HepG2 (cell line): ENCODE results near the gene SUPT6H. TPM values are rescaled to one million over a fixed set of nuclear protein-coding genes. Genes with fewer than 3 reads are reported as not detected.

Source experiments
- ARNTL ChIP-seq: sonication (generic); formaldehyde crosslinking; IDR thresholded peaks from 2 replicates; pipeline ENCODE4 v1.4.0; 2020; ENCODE audit warnings: mild to moderate bottlenecking, missing genetic modification reagents
- FOXC1 ChIP-seq: sonication (generic); formaldehyde crosslinking; IDR thresholded peaks from 2 replicates; pipeline ENCODE4 v1.8.0; 2022; ENCODE audit warnings: mild to moderate bottlenecking, missing genetic modification reagents, borderline replicate concordance
- GTF2F1 ChIP-seq: fragments of 150-350 bp; IDR thresholded peaks from 2 replicates; pipeline ENCODE4 v1.6.1; 2014; ENCODE audit warnings: low read length
- HNRNPH1 ChIP-seq: fragments of 200-400 bp; formaldehyde crosslinking; optimal IDR thresholded peaks from 2 replicates; pipeline ENCODE3; 2017; ENCODE audit warnings: mild to moderate bottlenecking, low read depth, low read length
- MED8 ChIP-seq: sonication (generic); formaldehyde crosslinking; IDR thresholded peaks from 2 replicates; pipeline ENCODE4 v1.8.1; 2023; ENCODE audit warnings: mild to moderate bottlenecking, missing genetic modification reagents; ENCODE audit not compliant: insufficient replicate concordance
- NFATC3 ChIP-seq: sonication (generic); formaldehyde crosslinking; IDR thresholded peaks from 2 replicates; pipeline ENCODE4 v1.5.1; 2020; ENCODE audit warnings: mild to moderate bottlenecking, missing genetic modification reagents
- NFIB ChIP-seq: sonication (generic); formaldehyde crosslinking; IDR thresholded peaks from 2 replicates; pipeline ENCODE4 v1.9.0; 2021; ENCODE audit warnings: missing genetic modification reagents, mild to moderate bottlenecking, borderline replicate concordance
- NONO ChIP-seq, 2 experiments: fragments of 450-650 bp in 1 of 2; sonication (generic) in 1 of 2; formaldehyde crosslinking in 1 of 2; IDR thresholded peaks in 1 of 2; conservative IDR thresholded peaks in 1 of 2; 2 replicates each; pipeline versions ENCODE4 v1.6.1 to v1.8.0; 2017 to 2022; ENCODE audit warnings: mild to moderate bottlenecking in 1 of 2, missing genetic modification reagents in 1 of 2, moderate library complexity in 1 of 2
- NR2F6 ChIP-seq, 2 experiments: IDR thresholded peaks; 2 replicates each; pipeline ENCODE4 v1.6.1; 2016; ENCODE audit warnings: antibody characterized with exemption in 1 of 2, mild to moderate bottlenecking in 1 of 2
- SIN3B ChIP-seq: fragments of 150-350 bp; IDR thresholded peaks from 2 replicates; pipeline ENCODE4 v1.6.1; 2014; ENCODE audit warnings: low read length
- SMARCC2 ChIP-seq: fragments of 450-650 bp; IDR thresholded peaks from 2 replicates; pipeline ENCODE4 v1.6.1; 2017; ENCODE audit warnings: antibody characterized with exemption, mild to moderate bottlenecking
- ZBTB8A ChIP-seq: sonication (generic); formaldehyde crosslinking; IDR thresholded peaks from 2 replicates; pipeline ENCODE4 v1.4.0; 2020; ENCODE audit warnings: mild to moderate bottlenecking, low read depth, missing genetic modification reagents, borderline replicate concordance
- ZMYM4 ChIP-seq: sonication (generic); formaldehyde crosslinking; IDR thresholded peaks from 2 replicates; pipeline ENCODE4 v1.8.1; 2023; ENCODE audit warnings: mild to moderate bottlenecking, missing genetic modification reagents
- ZNF232 ChIP-seq: sonication (generic); formaldehyde crosslinking; IDR thresholded peaks from 2 replicates; pipeline ENCODE4 v1.4.0; 2020; ENCODE audit warnings: missing genetic modification reagents, borderline replicate concordance
- ZNF326 ChIP-seq: sonication (generic); formaldehyde crosslinking; IDR thresholded peaks from 2 replicates; pipeline ENCODE4 v1.4.0; 2020; ENCODE audit warnings: missing genetic modification reagents, borderline replicate concordance
- ZNF331 ChIP-seq: sonication (generic); formaldehyde crosslinking; IDR thresholded peaks from 2 replicates; pipeline ENCODE4 v1.4.0; 2020; ENCODE audit warnings: missing genetic modification reagents
- ZNF589 ChIP-seq: sonication (generic); formaldehyde crosslinking; conservative IDR thresholded peaks from 2 replicates; pipeline ENCODE4 v1.8.0; 2022; ENCODE audit warnings: mild to moderate bottlenecking, moderate library complexity, missing genetic modification reagents
- ZNF607 ChIP-seq: sonication (generic); formaldehyde crosslinking; IDR thresholded peaks from 2 replicates; pipeline ENCODE4 v1.5.1; 2020; ENCODE audit warnings: missing genetic modification reagents, mild to moderate bottlenecking, borderline replicate concordance
- ZNF761 ChIP-seq: sonication (generic); formaldehyde crosslinking; conservative IDR thresholded peaks from 2 replicates; pipeline ENCODE4 v1.4.0; 2020; ENCODE audit warnings: mild to moderate bottlenecking, missing genetic modification reagents
- ZSCAN20 ChIP-seq: sonication (generic); formaldehyde crosslinking; IDR thresholded peaks from 2 replicates; pipeline ENCODE4 v1.4.0; 2020; ENCODE audit warnings: missing genetic modification reagents, mild to moderate bottlenecking, borderline replicate concordance
- polyA plus RNA-seq, 8 experiments: library from polyadenylated mRNA; depleted of rRNA in 3 of 8; stranded (reverse) in 7 of 8; unstranded in 1 of 8; fragments of >200 nt; fragmentation: Illumina TruSeq in 4 of 8; extraction: Trizol in 4 of 8; gene quantifications; 2 replicates each; pipeline versions ENCODE4 v1.2.1 to v1.2.3, GENCODE V29; 2011 to 2016; ENCODE audit warnings: low read depth in 4 of 8, missing spikeins in 1 of 8, mixed read lengths in 1 of 8; ENCODE audit not compliant: insufficient read depth in 1 of 8
- total RNA-seq, 5 experiments: library from RNA; depleted of rRNA; stranded (reverse); fragments of >200 nt; fragmentation: Illumina TruSeq; extraction: Trizol; gene quantifications; 2 replicates each; pipeline ENCODE4 v1.2.3, GENCODE V29; 2016; ENCODE audit warnings: low read depth in 1 of 5
- TF ChIP-seq, protein P1 (sequence below): sonication (generic); formaldehyde crosslinking; IDR thresholded peaks from 2 replicates; pipeline ENCODE4 v1.5.0; 2020; ENCODE audit warnings: mild to moderate bottlenecking, missing genetic modification reagents, moderate library complexity
- TF ChIP-seq, protein P2 (sequence below): sonication (generic); formaldehyde crosslinking; IDR thresholded peaks from 2 replicates; pipeline ENCODE4 v1.4.0; 2020; ENCODE audit warnings: missing genetic modification reagents
- TF ChIP-seq, protein P3 (sequence below): sonication (generic); formaldehyde crosslinking; IDR thresholded peaks from 2 replicates; pipeline ENCODE4 v1.4.0; 2020; ENCODE audit warnings: mild to moderate bottlenecking, low read depth, missing genetic modification reagents
- TF ChIP-seq, protein P4 (sequence below): sonication (generic); formaldehyde crosslinking; IDR thresholded peaks from 2 replicates; pipeline ENCODE4 v1.8.0; 2022; ENCODE audit warnings: mild to moderate bottlenecking, missing genetic modification reagents; ENCODE audit not compliant: insufficient replicate concordance

Gene SUPT6H
- total and polyA plus RNA-seq, 2 of the 13 experiments (the other 11 are each of a cell fraction or from before 2014, with no cell fraction given), result 32.7 to 39.9 TPM

DNA sequence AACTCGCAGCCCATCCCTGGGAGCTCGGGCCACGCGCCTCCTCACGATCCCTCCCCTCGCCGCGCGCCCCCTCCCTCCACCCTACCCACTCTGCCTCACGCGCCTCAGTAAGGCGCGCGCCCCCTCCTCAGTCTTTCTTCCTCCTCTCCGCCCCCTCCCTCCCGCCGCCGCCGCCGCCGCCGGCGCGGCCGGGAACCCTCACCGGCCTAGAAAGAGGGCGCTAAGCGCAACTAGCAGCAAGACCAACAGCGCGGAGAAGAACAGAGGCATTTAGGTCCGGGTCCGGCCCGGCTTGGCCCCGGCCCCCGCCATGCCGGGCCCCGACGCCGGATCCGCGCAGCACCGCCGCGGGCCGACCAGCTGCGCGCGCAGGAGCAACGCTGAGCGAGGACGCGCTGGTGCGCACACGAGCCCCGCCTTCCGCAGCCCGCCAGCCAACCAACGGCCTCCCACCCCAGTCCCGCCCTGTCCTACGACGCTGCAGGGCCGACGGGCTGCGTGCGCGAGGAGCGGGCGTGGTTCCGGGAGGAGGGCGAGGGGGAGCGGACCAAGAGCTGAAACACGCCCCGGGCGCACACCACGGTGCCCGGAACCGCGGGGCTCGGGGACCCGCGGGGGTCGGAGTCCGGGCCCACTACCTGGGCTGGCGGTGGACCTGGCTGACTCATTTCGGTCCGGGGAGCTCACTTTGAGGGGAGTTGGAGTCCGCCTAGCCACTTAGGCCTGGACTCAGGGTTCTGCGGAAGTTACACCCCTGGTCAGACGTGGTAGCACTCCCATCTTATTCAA lies 17.0 kb upstream of the SUPT6H start, which contains the start of gene BLTP2 (continued):
- TF ChIP-seq, protein P1, sequence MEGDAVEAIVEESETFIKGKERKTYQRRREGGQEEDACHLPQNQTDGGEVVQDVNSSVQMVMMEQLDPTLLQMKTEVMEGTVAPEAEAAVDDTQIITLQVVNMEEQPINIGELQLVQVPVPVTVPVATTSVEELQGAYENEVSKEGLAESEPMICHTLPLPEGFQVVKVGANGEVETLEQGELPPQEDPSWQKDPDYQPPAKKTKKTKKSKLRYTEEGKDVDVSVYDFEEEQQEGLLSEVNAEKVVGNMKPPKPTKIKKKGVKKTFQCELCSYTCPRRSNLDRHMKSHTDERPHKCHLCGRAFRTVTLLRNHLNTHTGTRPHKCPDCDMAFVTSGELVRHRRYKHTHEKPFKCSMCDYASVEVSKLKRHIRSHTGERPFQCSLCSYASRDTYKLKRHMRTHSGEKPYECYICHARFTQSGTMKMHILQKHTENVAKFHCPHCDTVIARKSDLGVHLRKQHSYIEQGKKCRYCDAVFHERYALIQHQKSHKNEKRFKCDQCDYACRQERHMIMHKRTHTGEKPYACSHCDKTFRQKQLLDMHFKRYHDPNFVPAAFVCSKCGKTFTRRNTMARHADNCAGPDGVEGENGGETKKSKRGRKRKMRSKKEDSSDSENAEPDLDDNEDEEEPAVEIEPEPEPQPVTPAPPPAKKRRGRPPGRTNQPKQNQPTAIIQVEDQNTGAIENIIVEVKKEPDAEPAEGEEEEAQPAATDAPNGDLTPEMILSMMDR (CRISPR knock-in tag), result peak; percentile 23; the same call in 1 of the 2 replicates
- TF ChIP-seq MED8 (CRISPR knock-in tag), result no peak
- TF ChIP-seq, protein P2, sequence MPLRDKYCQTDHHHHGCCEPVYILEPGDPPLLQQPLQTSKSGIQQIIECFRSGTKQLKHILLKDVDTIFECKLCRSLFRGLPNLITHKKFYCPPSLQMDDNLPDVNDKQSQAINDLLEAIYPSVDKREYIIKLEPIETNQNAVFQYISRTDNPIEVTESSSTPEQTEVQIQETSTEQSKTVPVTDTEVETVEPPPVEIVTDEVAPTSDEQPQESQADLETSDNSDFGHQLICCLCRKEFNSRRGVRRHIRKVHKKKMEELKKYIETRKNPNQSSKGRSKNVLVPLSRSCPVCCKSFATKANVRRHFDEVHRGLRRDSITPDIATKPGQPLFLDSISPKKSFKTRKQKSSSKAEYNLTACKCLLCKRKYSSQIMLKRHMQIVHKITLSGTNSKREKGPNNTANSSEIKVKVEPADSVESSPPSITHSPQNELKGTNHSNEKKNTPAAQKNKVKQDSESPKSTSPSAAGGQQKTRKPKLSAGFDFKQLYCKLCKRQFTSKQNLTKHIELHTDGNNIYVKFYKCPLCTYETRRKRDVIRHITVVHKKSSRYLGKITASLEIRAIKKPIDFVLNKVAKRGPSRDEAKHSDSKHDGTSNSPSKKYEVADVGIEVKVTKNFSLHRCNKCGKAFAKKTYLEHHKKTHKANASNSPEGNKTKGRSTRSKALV (CRISPR knock-in tag), result no peak; the same call in 1 of the 2 replicates
- TF ChIP-seq ZNF607 (CRISPR knock-in tag), result no peak
- no peak for TF ChIP-seq NR2F6 (IDR thresholded peaks at IDR 0.05)
- TF ChIP-seq NR2F6 (CRISPR knock-in tag; IDR thresholded peaks at IDR 0.05), result peak; percentile 39; the same call in 1 of the 2 replicates
- TF ChIP-seq, protein P3, sequence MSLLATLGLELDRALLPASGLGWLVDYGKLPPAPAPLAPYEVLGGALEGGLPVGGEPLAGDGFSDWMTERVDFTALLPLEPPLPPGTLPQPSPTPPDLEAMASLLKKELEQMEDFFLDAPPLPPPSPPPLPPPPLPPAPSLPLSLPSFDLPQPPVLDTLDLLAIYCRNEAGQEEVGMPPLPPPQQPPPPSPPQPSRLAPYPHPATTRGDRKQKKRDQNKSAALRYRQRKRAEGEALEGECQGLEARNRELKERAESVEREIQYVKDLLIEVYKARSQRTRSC (CRISPR knock-in tag), result no peak
- no peak for TF ChIP-seq SIN3B
- TF ChIP-seq SMARCC2, result no peak
- no peak for TF ChIP-seq ZSCAN20 (CRISPR knock-in tag)
- no peak for TF ChIP-seq NFIB (CRISPR knock-in tag)
- no peak for TF ChIP-seq FOXC1
- TF ChIP-seq ZNF589 (CRISPR knock-in tag), result peak; percentile 88
- TF ChIP-seq GTF2F1, result no peak
- no peak for TF ChIP-seq HNRNPH1
- no peak; the same call in 1 of the 2 replicates for TF ChIP-seq ZNF331 (CRISPR knock-in tag)
- TF ChIP-seq NONO (IDR thresholded peaks at IDR 0.05), result no peak
- peak; percentile 94; the same call in 1 of the 2 replicates for TF ChIP-seq NONO (CRISPR knock-in tag; conservative IDR thresholded peaks at IDR 0.05)
- TF ChIP-seq NFATC3 (CRISPR knock-in tag), result no peak
- no peak for TF ChIP-seq ZBTB8A
- peak; percentile 49; the same call in 1 of the 2 replicates for TF ChIP-seq ARNTL (CRISPR knock-in tag)
- TF ChIP-seq, protein P4, sequence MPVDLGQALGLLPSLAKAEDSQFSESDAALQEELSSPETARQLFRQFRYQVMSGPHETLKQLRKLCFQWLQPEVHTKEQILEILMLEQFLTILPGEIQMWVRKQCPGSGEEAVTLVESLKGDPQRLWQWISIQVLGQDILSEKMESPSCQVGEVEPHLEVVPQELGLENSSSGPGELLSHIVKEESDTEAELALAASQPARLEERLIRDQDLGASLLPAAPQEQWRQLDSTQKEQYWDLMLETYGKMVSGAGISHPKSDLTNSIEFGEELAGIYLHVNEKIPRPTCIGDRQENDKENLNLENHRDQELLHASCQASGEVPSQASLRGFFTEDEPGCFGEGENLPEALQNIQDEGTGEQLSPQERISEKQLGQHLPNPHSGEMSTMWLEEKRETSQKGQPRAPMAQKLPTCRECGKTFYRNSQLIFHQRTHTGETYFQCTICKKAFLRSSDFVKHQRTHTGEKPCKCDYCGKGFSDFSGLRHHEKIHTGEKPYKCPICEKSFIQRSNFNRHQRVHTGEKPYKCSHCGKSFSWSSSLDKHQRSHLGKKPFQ (CRISPR knock-in tag), result peak; percentile 80
- TF ChIP-seq ZNF761 (CRISPR knock-in tag), result peak; percentile 82
- peak; percentile 34; the same call in 1 of the 2 replicates for TF ChIP-seq ZNF232 (CRISPR knock-in tag)
- no peak for TF ChIP-seq ZNF326 (CRISPR knock-in tag)
- TF ChIP-seq ZMYM4, result peak; percentile 75
